Measurements from ENCODE around the gene ATP2C2. TPM values are rescaled to one million over a fixed set of nuclear protein-coding genes. Genes with fewer than 3 reads are reported as not detected.

The ATP2C2 gene
- total and polyA plus RNA-seq, 2 experiments from 2014 or later = 2.1 TPM

- TF ChIP-seq REST (IDR thresholded peaks at IDR 0.05; ENCODE audit: unreplicated experiment) (no peak), JUNB (IDR thresholded peaks at IDR 0.05; ENCODE audit: unreplicated experiment) (no peak), STAT1 (IDR thresholded peaks at IDR 0.05; ENCODE audit: unreplicated experiment) (no peak), NANOG (IDR thresholded peaks at IDR 0.05; ENCODE audit: borderline replicate concordance) (no peak), EZH2 (IDR thresholded peaks at IDR 0.05; ENCODE audit: low read depth, unreplicated experiment) (no peak), CTCF (conservative IDR thresholded peaks at IDR 0.05; ENCODE audit: low read depth in 2 of 2) (no peak)
These were observed 83.4 kb downstream of the ATP2C2 start (continued) for GRCh38 chr16:84451781-84452180.

GRCh38 chr16:84453061-84453752, 84.9 kb downstream of the ATP2C2 start:
- no peaks in the 10 kb centered on the region for H4K20me1 ChIP-seq (replicated peaks; ENCODE audit: insufficient read depth)
- DNase-seq (ENCODE audit: low spot score) = no peak
- no peaks in the 10 kb centered on the region for H3K36me3 ChIP-seq (ENCODE audit: insufficient read depth)
- no peak overlapping the region for H2AFZ ChIP-seq
- no peak overlapping the region for H3K27ac ChIP-seq (ENCODE audit: low read depth)
- no peaks in the 10 kb centered on the region for H3K36me3 Mint-ChIP-seq (ENCODE audit: low read depth)
- no peaks in the 10 kb centered on the region for H3K9me2 ChIP-seq (ENCODE audit: insufficient read depth)
- H3K27ac Mint-ChIP-seq = no peak overlapping the region; the same call in 1 of the 2 replicates
- 0 out of 3 replicates have a peak, but pooled peaks cover 4% of the 10 kb centered on the region for H3K4me1 Mint-ChIP-seq
- H3K27me3 ChIP-seq (ENCODE audit: insufficient read depth) = no peaks in the 10 kb centered on the region
- H3K27me3 Mint-ChIP-seq (ENCODE audit: insufficient read depth, low read depth, poor library complexity) = peaks cover 6% of the 10 kb centered on the region
- no peak overlapping the region for H3K4me2 ChIP-seq
- ATAC-seq = peak; percentile 51
- no peak overlapping the region for H3K4me3 ChIP-seq
- no peak overlapping the region for H3K4me3 Mint-ChIP-seq
- no peaks in the 10 kb centered on the region for H3F3A ChIP-seq (replicated peaks; ENCODE audit: low read depth)
- TF ChIP-seq ZNF331 (CRISPR knock-in tag; IDR thresholded peaks at IDR 0.05; ENCODE audit: low read depth) = no peak
- TF ChIP-seq REST (IDR thresholded peaks at IDR 0.05; ENCODE audit: unreplicated experiment) = no peak
- no peak for TF ChIP-seq CTCF (conservative IDR thresholded peaks at IDR 0.05; ENCODE audit: low read depth in 2 of 2)
- TF ChIP-seq EZH2 (IDR thresholded peaks at IDR 0.05; ENCODE audit: low read depth, unreplicated experiment) = no peak
- TF ChIP-seq POLR2AphosphoS5 (IDR thresholded peaks at IDR 0.05; ENCODE audit: low read depth) = no peak
- H3K9me3 Mint-ChIP-seq = no peaks in the 10 kb centered on the region
- H3K79me2 ChIP-seq (replicated peaks; ENCODE audit: insufficient read depth) = no peaks in the 10 kb centered on the region
- no peaks in the 10 kb centered on the region for H3K4me1 ChIP-seq (ENCODE audit: insufficient read depth)
